ENCODE measurements around the gene LRRC74A.
"Not testable (repeated sequence)": the region's sequence is repeated elsewhere in the genome, so short reads cannot be mapped to it uniquely, and the experiment has no call there.

Gene LRRC74A

GRCh38 chr14:76856769-76857168 is 30.6 kb downstream of the LRRC74A start:
- DNase-seq = no peak

GRCh38 chr14:76861574-76862255 is 35.5 kb downstream of the LRRC74A start:
- no peak for DNase-seq

- no peak for DNase-seq
These were observed 36.5 kb downstream of the LRRC74A start for GRCh38 chr14:76862546-76863282.

GRCh38 chr14:76863724-76864407 is 37.7 kb downstream of the LRRC74A start:
- no peak for DNase-seq

- no peak for DNase-seq
These were observed 40.2 kb downstream of the LRRC74A start for GRCh38 chr14:76866456-76866855.

GRCh38 chr14:76867516-76868453 is 41.6 kb downstream of the LRRC74A start:
- DNase-seq = no peak

GRCh38 chr14:76868454-76869170 is 42.4 kb downstream of the LRRC74A start:
- DNase-seq = no peak

GRCh38 chr14:76870166-76870565 is 44.0 kb downstream of the LRRC74A start:
- DNase-seq = no peak

- peak; percentile 65 for DNase-seq
These were observed 46.7 kb downstream of the LRRC74A start for GRCh38 chr14:76872796-76873432.

GRCh38 chr14:76874734-76875133 is 48.5 kb downstream of the LRRC74A start:
- no peak for DNase-seq

- DNase-seq = peak; percentile 51
These were observed 49.9 kb downstream of the LRRC74A start for GRCh38 chr14:76876076-76876475.

- DNase-seq = no peak
These were observed 51.7 kb downstream of the LRRC74A start for GRCh38 chr14:76877871-76878270.

GRCh38 chr14:76880449-76880848 is 54.2 kb downstream of the LRRC74A start:
- no peak for DNase-seq

GRCh38 chr14:76881348-76881747 is 55.1 kb downstream of the LRRC74A start:
- DNase-seq = no peak

GRCh38 chr14:76882651-76883050 is 56.4 kb downstream of the LRRC74A start:
- no peak for DNase-seq

GRCh38 chr14:76883447-76883846 is 57.2 kb downstream of the LRRC74A start:
- no peak for DNase-seq

GRCh38 chr14:76884394-76884793 is 58.2 kb downstream of the LRRC74A start:
- no peak for DNase-seq

GRCh38 chr14:76884853-76885276 is 58.7 kb downstream of the LRRC74A start:
- no peak for DNase-seq

- no peak for DNase-seq
These were observed 61.0 kb downstream of the LRRC74A start for GRCh38 chr14:76887191-76887590.

- no peak for DNase-seq
These were observed 65.2 kb downstream of the LRRC74A start for GRCh38 chr14:76891391-76891790.

- no peak for DNase-seq
These were observed 68.1 kb downstream of the LRRC74A start for GRCh38 chr14:76894308-76894707.

- DNase-seq = not testable (repeated sequence)
These were observed 71.8 kb downstream of the LRRC74A start for GRCh38 chr14:76898006-76898405.
